ENCODE results near the gene BEX5.
"Not testable (repeated sequence)": the region's sequence is repeated elsewhere in the genome, so short reads cannot be mapped to it uniquely, and the experiment has no call there.

GRCh38 chrX:102126080-102126818, 29.5 kb downstream of the BEX5 start:
- TF ChIP-seq CTCF (IDR thresholded peaks at IDR 0.05 in 4 of 5, conservative IDR thresholded peaks at IDR 0.05 in 1 of 5); POLR2A (IDR thresholded peaks at IDR 0.05): not testable (repeated sequence)

Measured in gastrocnemius medialis (tissue), 4 donors.